H1 (cell line): Measurements from ENCODE around the gene COL8A1. TPM values are rescaled to one million over a fixed set of nuclear protein-coding genes. Genes with fewer than 3 reads are reported as not detected.

Experiments used
- CTCF ChIA-PET: fragments of 300-600 bp; sonication (Branson Sonifier 250); formaldehyde crosslinking; loops from one replicate; lab custom pipeline; 2021; ENCODE audit not compliant: partially characterized antibody; lab: Charles Lee
- POLR2A ChIA-PET: fragments of 300-600 bp; sonication (Branson Sonifier 250); formaldehyde crosslinking; loops from one replicate; lab custom pipeline; 2021; ENCODE audit warnings: inconsistent platforms; ENCODE audit not compliant: partially characterized antibody; lab: Charles Lee
- DNase-seq, 2 experiments: peaks; one replicate each; pipeline versions ENCODE4 v3.0.0 to v3.0.0-alpha.2; 2010 to 2022; ENCODE audit warnings: low spot score in 2 of 2, low read depth in 1 of 2, mixed read lengths in 1 of 2
- FAIRE-seq: peaks from 2 replicates; lab custom pipeline; 2011; peaks lifted over from hg19 to GRCh38; lab: Jason Lieb, UNC
- H2AFZ ChIP-seq: 2 replicates; pipeline ENCODE4 v1.8.1; 2012; ENCODE audit warnings: low read length, inconsistent platforms
- H2AK5ac ChIP-seq: 2 replicates; pipeline ENCODE4 v1.6.1; 2013; ENCODE audit warnings: low read depth, low read length
- H2BK120ac ChIP-seq: replicated peaks from 2 replicates; pipeline ENCODE3; 2013; ENCODE audit warnings: low read depth, low read length, inconsistent platforms
- H2BK12ac ChIP-seq: 2 replicates; pipeline ENCODE4 v1.6.1; 2013; ENCODE audit warnings: low read depth, low read length
- H2BK15ac ChIP-seq: 2 replicates; pipeline ENCODE4 v1.6.1; 2013; ENCODE audit warnings: low read length
- H2BK20ac ChIP-seq: 2 replicates; pipeline ENCODE4 v1.6.1; 2013; ENCODE audit warnings: low read length
- H2BK5ac ChIP-seq: 2 replicates; pipeline ENCODE4 v1.6.1; 2013; ENCODE audit warnings: low read depth, low read length
- H3K14ac ChIP-seq: 2 replicates; pipeline ENCODE4 v1.6.1; 2013; ENCODE audit warnings: inconsistent platforms; ENCODE audit not compliant: insufficient read length
- H3K18ac ChIP-seq: 2 replicates; pipeline ENCODE4 v1.6.1; 2013; ENCODE audit warnings: low read length; ENCODE audit errors: extremely low read depth
- H3K23ac ChIP-seq: 2 replicates; pipeline ENCODE4 v1.6.1; 2013; ENCODE audit warnings: inconsistent platforms; ENCODE audit not compliant: insufficient read length
- H3K23me2 ChIP-seq: 2 replicates; pipeline ENCODE4 v1.6.1; 2013; ENCODE audit warnings: low read depth, low read length
- H3K27ac ChIP-seq: 2 replicates; pipeline ENCODE4 v1.6.1; 2011; ENCODE audit warnings: low read depth, low read length, inconsistent platforms
- H3K27me3 ChIP-seq, 4 experiments: replicated peaks in 1 of 4; 1 replicate in 1 of 4; 2 replicates in 3 of 4; pipeline versions ENCODE4 v1.6.1 to v1.8.1; 2011 to 2013; ENCODE audit warnings: low read length in 3 of 4, mild to moderate bottlenecking in 3 of 4, inconsistent platforms in 2 of 4, mixed read lengths in 2 of 4, moderate library complexity in 1 of 4; ENCODE audit not compliant: control insufficient read depth in 3 of 4, insufficient read depth in 3 of 4; ENCODE audit errors: extremely low read depth in 1 of 4
- H3K36me3 ChIP-seq, 4 experiments: 2 replicates each; pipeline versions ENCODE4 v1.6.1 to v1.8.1; 2011 to 2013; ENCODE audit warnings: mild to moderate bottlenecking in 4 of 4, low read length in 3 of 4, moderate library complexity in 2 of 4, control low read depth in 1 of 4, inconsistent platforms in 1 of 4; ENCODE audit not compliant: insufficient read depth in 4 of 4, control insufficient read depth in 2 of 4
- H3K4ac ChIP-seq: replicated peaks from 2 replicates; pipeline ENCODE3; 2013; ENCODE audit warnings: low read length, low read depth, mixed read lengths, inconsistent platforms; ENCODE audit not compliant: insufficient read length
- H3K4me1 ChIP-seq, 4 experiments: replicated peaks in 1 of 4; 1 replicate in 1 of 4; 2 replicates in 3 of 4; pipeline versions ENCODE4 v1.6.1 to v1.8.1; 2011 to 2013; ENCODE audit warnings: low read length in 3 of 4, inconsistent platforms in 2 of 4, mixed read lengths in 1 of 4; ENCODE audit not compliant: insufficient read depth in 4 of 4, control insufficient read depth in 3 of 4
- H3K4me2 ChIP-seq, 2 experiments: 2 replicates each; pipeline versions ENCODE4 v1.6.1 to v1.8.1; 2011 to 2013; ENCODE audit warnings: low read depth in 2 of 2, low read length in 2 of 2, control low read depth in 1 of 2, inconsistent platforms in 1 of 2, mild to moderate bottlenecking in 1 of 2; ENCODE audit not compliant: insufficient read depth in 1 of 2
- H3K4me3 ChIP-seq, 4 experiments: fragments of 200-600, 300-600 bp in 1 of 4; sonication (generic), shearing (Covaris generic), sonication (Bioruptor Twin) in 1 of 4; 2 replicates each; pipeline versions ENCODE4 v1.5.1 to v1.8.1; 2011 to 2016; ENCODE audit warnings: low read length in 4 of 4, low read depth in 3 of 4, control low read depth in 2 of 4, inconsistent platforms in 2 of 4, mild to moderate bottlenecking in 2 of 4, mixed read lengths in 1 of 4, moderate library complexity in 1 of 4; ENCODE audit not compliant: insufficient read depth in 2 of 4; ENCODE audit errors: extremely low read depth in 1 of 4
- H3K56ac ChIP-seq: replicated peaks from 2 replicates; pipeline ENCODE3; 2013; ENCODE audit warnings: low read depth, mild to moderate bottlenecking, mixed read lengths, low read length, inconsistent platforms; ENCODE audit not compliant: insufficient read length
- H3K79me1 ChIP-seq: 2 replicates; pipeline ENCODE4 v1.6.1; 2013; ENCODE audit warnings: low read depth, low read length, control low read depth
- H3K79me2 ChIP-seq, 2 experiments: 2 replicates each; pipeline versions ENCODE4 v1.6.1 to v1.8.1; 2012 to 2013; ENCODE audit warnings: low read length in 2 of 2, mild to moderate bottlenecking in 2 of 2, inconsistent platforms in 1 of 2; ENCODE audit not compliant: insufficient read depth in 2 of 2, control insufficient read depth in 1 of 2
- H3K9ac ChIP-seq, 4 experiments: replicated peaks in 1 of 4; 1 replicate in 1 of 4; 2 replicates in 3 of 4; pipeline versions ENCODE4 v1.6.1 to v1.8.1; 2011 to 2013; ENCODE audit warnings: low read depth in 3 of 4, low read length in 3 of 4, control low read depth in 2 of 4, mild to moderate bottlenecking in 2 of 4, moderate library complexity in 2 of 4, inconsistent platforms in 1 of 4; ENCODE audit errors: extremely low read depth in 1 of 4
- H3K9me3 ChIP-seq, 2 experiments: 2 replicates each; pipeline versions ENCODE4 v1.6.1 to v1.8.1; 2012 to 2013; ENCODE audit warnings: mild to moderate bottlenecking in 2 of 2, moderate library complexity in 2 of 2, control low read depth in 1 of 2, inconsistent platforms in 1 of 2, low read depth in 1 of 2, low read length in 1 of 2, mixed read lengths in 1 of 2; ENCODE audit not compliant: insufficient read depth in 2 of 2
- H4K20me1 ChIP-seq, 2 experiments: replicated peaks in 1 of 2; 2 replicates each; pipeline versions ENCODE3 to v1.8.1; 2011 to 2013; ENCODE audit warnings: inconsistent platforms in 2 of 2, low read length in 2 of 2, mild to moderate bottlenecking in 1 of 2; ENCODE audit not compliant: insufficient read depth in 2 of 2, control insufficient read depth in 1 of 2
- H4K5ac ChIP-seq: 2 replicates; pipeline ENCODE4 v1.6.1; 2013; ENCODE audit warnings: low read length, low read depth, mixed read lengths, inconsistent platforms; ENCODE audit not compliant: insufficient read length
- H4K8ac ChIP-seq: 2 replicates; pipeline ENCODE4 v1.8.0; 2013; ENCODE audit warnings: mild to moderate bottlenecking, moderate library complexity, low read length, inconsistent platforms; ENCODE audit not compliant: insufficient read depth; ENCODE audit errors: extremely low read depth
- H4K91ac ChIP-seq: replicated peaks from 2 replicates; pipeline ENCODE3; 2013; ENCODE audit warnings: low read length, mixed read lengths, inconsistent platforms; ENCODE audit not compliant: insufficient read length
- BRCA1 ChIP-seq: IDR thresholded peaks from 2 replicates; pipeline ENCODE4 v1.6.1; 2012; ENCODE audit warnings: low read depth, low read length, improper control_type of control experiment
- FOSL1 ChIP-seq: IDR thresholded peaks from 2 replicates; pipeline ENCODE4 v1.6.1; 2011; ENCODE audit warnings: mild to moderate bottlenecking, low read depth, low read length, moderate library complexity; ENCODE audit not compliant: insufficient read depth
- KDM5A ChIP-seq: fragments of 200-600 bp; IDR thresholded peaks from 2 replicates; pipeline ENCODE4 v1.7.1; 2012; ENCODE audit warnings: mild to moderate bottlenecking, low read length, inconsistent platforms, mixed read lengths
- NRF1 ChIP-seq: IDR thresholded peaks from 2 replicates; pipeline ENCODE4 v1.6.1; 2011; ENCODE audit warnings: mild to moderate bottlenecking, low read depth, low read length, improper control_type of control experiment
- POU5F1 ChIP-seq: IDR thresholded peaks from 2 replicates; pipeline ENCODE4 v1.6.1; 2011; ENCODE audit warnings: low read depth, mild to moderate bottlenecking, low read length, moderate library complexity
- SIX5 ChIP-seq: IDR thresholded peaks from 2 replicates; pipeline ENCODE4 v1.6.1; 2011; ENCODE audit warnings: mild to moderate bottlenecking, low read depth, low read length
- SP1 ChIP-seq: IDR thresholded peaks from 2 replicates; pipeline ENCODE4 v1.6.1; 2011; ENCODE audit warnings: low read depth, low read length
- SP4 ChIP-seq: IDR thresholded peaks from 2 replicates; pipeline ENCODE4 v1.6.1; 2012; ENCODE audit warnings: low read length, inconsistent platforms
- TAF1 ChIP-seq: IDR thresholded peaks from 2 replicates; pipeline ENCODE4 v1.6.1; 2011; ENCODE audit warnings: mild to moderate bottlenecking, low read depth, low read length
- YY1 ChIP-seq: IDR thresholded peaks from 2 replicates; pipeline ENCODE4 v1.6.1; 2011; ENCODE audit warnings: low read depth, mild to moderate bottlenecking, low read length
- ZNF274 ChIP-seq: IDR thresholded peaks from 2 replicates; pipeline ENCODE4 v1.7.0; 2012; ENCODE audit warnings: low read length, borderline replicate concordance; ENCODE audit errors: extremely low read depth
- WGBS, 2 experiments: shearing (Covaris generic) in 1 of 2; methylation state at CpG; one replicate each; pipeline versions ENCODE4 v1.1.6 to v1.1.7; 2013 to 2015; ENCODE audit warnings: low lambda C conversion rate in 2 of 2, mixed read lengths in 2 of 2, inconsistent platforms in 1 of 2, low coverage in 1 of 2, missing lambda C conversion rate in 1 of 2; ENCODE audit not compliant: insufficient replicate concordance in 2 of 2, insufficient coverage in 1 of 2, insufficient read length in 1 of 2; ENCODE audit errors: extremely low coverage in 1 of 2, missing lambda C conversion rate in 1 of 2; 5-methylcytosine and 5-hydroxymethylcytosine counted together
- polyA plus RNA-seq, 7 experiments: library from polyadenylated mRNA; depleted of rRNA in 3 of 7; stranded (reverse) in 5 of 7; unstranded in 2 of 7; fragments of >200 nt in 5 of 7; fragments of 200-250 nt in 2 of 7; gene quantifications; 1 replicate in 5 of 7; 2 replicates in 1 of 7; 4 replicates in 1 of 7; pipeline versions ENCODE4 v1.2.1 to v1.2.3, GENCODE V29; 2011 to 2013; ENCODE audit warnings: missing spikeins in 2 of 7, mixed read lengths in 2 of 7
- total RNA-seq: library from RNA; stranded (reverse); fragmentation: NEBNext Ultra II Directional; extraction: Animal tissue kit (Norgen Biotek cat#: 25700); gene quantifications from 2 replicates; pipeline ENCODE4 v1.2.1, GENCODE V29; 2021
- TF ChIP-seq, protein P1 (sequence below): IDR thresholded peaks from 2 replicates; pipeline ENCODE4 v1.6.1; 2012; ENCODE audit warnings: low read length, inconsistent platforms

The COL8A1 gene
- total and polyA plus RNA-seq, 2 of the 8 experiments (the other 6 are each of a cell fraction or from before 2014, with no cell fraction given) = 0.21 to 1.2 TPM

DNA sequence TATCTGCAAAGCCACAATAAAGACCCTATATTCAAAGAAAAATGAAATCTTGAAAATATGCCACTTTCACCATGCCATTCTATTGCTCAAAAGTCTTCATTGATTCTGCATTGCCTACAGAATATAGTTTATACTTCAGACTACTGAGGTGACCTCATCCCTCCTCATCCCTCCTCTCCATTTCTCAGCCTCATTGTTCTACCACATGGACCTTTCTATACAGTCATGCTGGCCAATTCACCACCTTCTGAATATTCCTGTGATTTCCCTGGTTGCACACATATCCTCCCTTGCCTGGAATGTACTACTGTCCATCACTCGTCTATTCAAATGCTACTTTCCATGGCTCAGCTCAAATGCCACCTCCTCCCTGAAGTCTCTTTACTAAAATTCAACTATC is 3.5 kb upstream of the COL8A1 start:
- Histone ChIP-seq H3K27me3 (peaks cover 0 to 28% (median 20%) of the 10 kb centered on the region in 4 experiments; a peak in 6 of 7 replicates), H3K18ac (no peak overlapping the region), H3K79me2 (no peaks in the 10 kb centered on the region), H3K4me1 (peaks cover 2 to 19% (median 10%) of the 10 kb centered on the region in 4 experiments; a peak in 6 of 7 replicates), H3K23ac (no peak overlapping the region), H4K8ac (no peak overlapping the region), H4K20me1 (no peaks in the 10 kb centered on the region), H3K36me3 (no peaks in the 10 kb centered on the region), H2BK20ac (no peak overlapping the region), H4K91ac (no peak overlapping the region), H2BK12ac (no peak overlapping the region; the same call in 1 of the 2 replicates), H2AFZ (no peak overlapping the region), H3K4me2 (no peak overlapping the region; a peak in 1 of 4 replicates), H3K9ac (no peak overlapping the region), H2BK5ac (no peak overlapping the region), H3K56ac (no peak overlapping the region), H2BK15ac (no peak overlapping the region), H3K23me2 (peaks cover 10% of the 10 kb centered on the region), H2AK5ac (no peak overlapping the region), H3K4ac (no peak overlapping the region), H4K5ac (no peak overlapping the region), H3K9me3 (no peaks in the 10 kb centered on the region), H3K14ac (no peak overlapping the region), H3K4me3 (no peak overlapping the region), H2BK120ac (no peak overlapping the region), H3K79me1 (no peaks in the 10 kb centered on the region), H3K27ac (no peak overlapping the region)
- DNase-seq = no peak
- CTCF ChIA-PET = interaction anchor here (1.3 to 3.9 kb wide), 4 partner anchors 10 to 103 kb away, joined by 4 to 23 read pairs (median 12); no protein-coding TSS in a partner anchor
- no peak for FAIRE-seq
- WGBS, 2 experiments = 78% methylated on average over 1 of the region's 1 CpG; no CpG with 5 or more reads in 1 of the 2 experiments
- POLR2A ChIA-PET = interaction anchor here (0.5 kb wide), 1 partner anchor 1074 kb away, joined by 4 read pairs; the partner anchor contains the start of gene TFG
- TF ChIP-seq KDM5A = no peak
- TF ChIP-seq, protein P1, sequence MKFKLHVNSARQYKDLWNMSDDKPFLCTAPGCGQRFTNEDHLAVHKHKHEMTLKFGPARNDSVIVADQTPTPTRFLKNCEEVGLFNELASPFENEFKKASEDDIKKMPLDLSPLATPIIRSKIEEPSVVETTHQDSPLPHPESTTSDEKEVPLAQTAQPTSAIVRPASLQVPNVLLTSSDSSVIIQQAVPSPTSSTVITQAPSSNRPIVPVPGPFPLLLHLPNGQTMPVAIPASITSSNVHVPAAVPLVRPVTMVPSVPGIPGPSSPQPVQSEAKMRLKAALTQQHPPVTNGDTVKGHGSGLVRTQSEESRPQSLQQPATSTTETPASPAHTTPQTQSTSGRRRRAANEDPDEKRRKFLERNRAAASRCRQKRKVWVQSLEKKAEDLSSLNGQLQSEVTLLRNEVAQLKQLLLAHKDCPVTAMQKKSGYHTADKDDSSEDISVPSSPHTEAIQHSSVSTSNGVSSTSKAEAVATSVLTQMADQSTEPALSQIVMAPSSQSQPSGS = no peak
- TF ChIP-seq FOSL1 = no peak
- no peak for TF ChIP-seq POU5F1
- no peak for TF ChIP-seq SIX5
- no peak for TF ChIP-seq ZNF274
- TF ChIP-seq NRF1 = no peak
- TF ChIP-seq BRCA1 = no peak
- TF ChIP-seq SP4 = no peak
- no peak for TF ChIP-seq SP1
- TF ChIP-seq TAF1 = no peak
- no peak for TF ChIP-seq YY1
